Measurements from ENCODE around the gene PLA2G5. TPM values are rescaled to one million over a fixed set of nuclear protein-coding genes. Genes with fewer than 3 reads are reported as not detected.

Gene PLA2G5
- total RNA-seq, 2 donors from 2014 or later, result not detected

DNA sequence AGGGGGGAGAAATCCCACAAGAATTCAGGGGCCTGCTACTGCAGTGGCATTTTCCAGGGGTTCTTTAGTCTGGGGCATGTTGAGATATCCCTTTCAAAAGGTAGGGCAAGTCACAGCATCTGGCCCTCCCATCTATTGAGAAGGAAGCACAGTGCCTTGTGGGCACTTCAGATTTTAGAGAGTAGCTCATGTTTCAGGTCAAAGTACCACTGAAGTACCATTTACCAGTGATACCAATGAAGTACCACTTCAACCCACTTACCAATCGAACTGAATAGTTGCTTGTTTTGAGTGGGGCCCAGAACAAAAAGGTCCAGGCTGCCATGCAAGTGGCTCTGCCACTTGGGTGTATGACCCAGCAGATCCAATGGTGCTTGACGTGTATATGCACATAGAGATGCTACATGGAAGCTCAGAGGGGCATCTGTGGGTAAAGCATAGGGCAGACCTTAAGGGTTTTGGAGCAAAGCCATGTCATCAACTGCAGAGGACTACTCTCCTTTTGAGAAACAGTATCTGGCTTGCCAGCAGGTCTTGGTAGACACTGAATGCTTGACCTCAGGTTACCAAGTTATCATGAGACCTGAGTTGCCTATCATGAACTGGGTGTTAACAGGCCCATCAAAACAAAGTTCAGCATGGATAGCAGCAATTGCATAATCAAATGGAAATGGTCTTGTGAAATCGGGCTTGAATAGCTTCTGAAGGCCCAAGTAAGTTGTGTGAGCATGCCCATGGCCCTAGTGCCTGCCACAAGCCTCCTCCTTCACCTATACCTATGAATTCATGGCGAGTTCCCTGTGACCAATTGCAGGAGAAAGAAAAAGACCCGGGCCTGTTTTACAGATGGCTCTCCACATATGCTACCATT, 25.8 kb downstream of the PLA2G5 start:
- H3K27ac Mint-ChIP-seq, result no peak overlapping the region
- peaks cover 37% of the 10 kb centered on the region for H3K9me3 Mint-ChIP-seq
- peaks cover 3% of the 10 kb centered on the region for H3K36me3 Mint-ChIP-seq (ENCODE audit: low read depth)
- H3K4me3 Mint-ChIP-seq, result no peak overlapping the region
- DNase-seq, result no peak
- Histone ChIP-seq H3K9me3 (ENCODE audit: control insufficient read depth, low read length) (peaks cover 23% of the 10 kb centered on the region), H3K9ac (ENCODE audit: extremely low read depth, low read length, poor library complexity, severe bottlenecking) (no peak overlapping the region), H3K4me1 (ENCODE audit: control insufficient read depth, insufficient read depth, low read length) (no peaks in the 10 kb centered on the region), H3K27me3 (ENCODE audit: control insufficient read depth, insufficient read depth, low read length, poor library complexity, severe bottlenecking) (peaks cover 10% of the 10 kb centered on the region), H3K36me3 (ENCODE audit: control insufficient read depth, insufficient read depth, low read length) (no peaks in the 10 kb centered on the region), H3K27ac (ENCODE audit: low read depth, low read length) (no peak overlapping the region), H3K4me3 (ENCODE audit: low read length) (no peak overlapping the region)
- TF ChIP-seq, protein P1, sequence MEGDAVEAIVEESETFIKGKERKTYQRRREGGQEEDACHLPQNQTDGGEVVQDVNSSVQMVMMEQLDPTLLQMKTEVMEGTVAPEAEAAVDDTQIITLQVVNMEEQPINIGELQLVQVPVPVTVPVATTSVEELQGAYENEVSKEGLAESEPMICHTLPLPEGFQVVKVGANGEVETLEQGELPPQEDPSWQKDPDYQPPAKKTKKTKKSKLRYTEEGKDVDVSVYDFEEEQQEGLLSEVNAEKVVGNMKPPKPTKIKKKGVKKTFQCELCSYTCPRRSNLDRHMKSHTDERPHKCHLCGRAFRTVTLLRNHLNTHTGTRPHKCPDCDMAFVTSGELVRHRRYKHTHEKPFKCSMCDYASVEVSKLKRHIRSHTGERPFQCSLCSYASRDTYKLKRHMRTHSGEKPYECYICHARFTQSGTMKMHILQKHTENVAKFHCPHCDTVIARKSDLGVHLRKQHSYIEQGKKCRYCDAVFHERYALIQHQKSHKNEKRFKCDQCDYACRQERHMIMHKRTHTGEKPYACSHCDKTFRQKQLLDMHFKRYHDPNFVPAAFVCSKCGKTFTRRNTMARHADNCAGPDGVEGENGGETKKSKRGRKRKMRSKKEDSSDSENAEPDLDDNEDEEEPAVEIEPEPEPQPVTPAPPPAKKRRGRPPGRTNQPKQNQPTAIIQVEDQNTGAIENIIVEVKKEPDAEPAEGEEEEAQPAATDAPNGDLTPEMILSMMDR (conservative IDR thresholded peaks at IDR 0.05), result no peak
- WGBS, 2 experiments (ENCODE audit: insufficient coverage in 1 of 2, insufficient read length in 1 of 2), result 69 to 79% methylated on average over 3 to 5 of the region's 5 CpGs
- H3K4me1 Mint-ChIP-seq, result no peaks in the 10 kb centered on the region
- H3K27me3 Mint-ChIP-seq (ENCODE audit: insufficient read depth), result peaks cover 15% of the 10 kb centered on the region

DNA sequence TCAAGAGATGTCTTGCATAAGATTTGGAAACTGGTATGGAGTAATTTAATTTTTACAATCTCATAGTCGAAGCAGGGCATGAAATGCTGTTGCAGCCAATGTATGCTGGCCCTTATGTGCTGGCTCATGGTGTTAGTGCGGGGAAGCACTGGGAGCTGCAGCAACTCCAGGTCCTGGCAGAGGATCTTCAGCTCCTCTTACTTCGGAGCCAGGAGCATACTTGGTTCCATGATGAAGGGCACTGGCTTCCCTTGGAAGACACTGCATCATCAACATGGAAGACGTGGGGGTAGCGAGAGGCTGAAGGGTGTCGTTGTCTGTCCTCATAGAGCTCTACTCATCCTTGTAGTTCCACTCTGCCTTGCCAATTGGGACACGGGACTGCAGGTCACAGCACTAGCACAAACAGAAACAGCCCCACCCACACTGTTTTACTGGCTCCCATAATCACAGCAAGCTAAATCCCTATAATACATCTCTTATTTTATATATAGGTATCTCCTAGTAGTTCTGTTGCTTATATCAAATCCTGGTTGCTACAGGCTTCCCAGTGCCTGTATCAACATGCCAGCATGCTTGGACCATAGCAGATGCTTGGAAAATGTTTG, 26.9 kb downstream of the PLA2G5 start:
- DNase-seq, result no peak
- no peaks in the 10 kb centered on the region for H3K4me1 ChIP-seq (ENCODE audit: control insufficient read depth, insufficient read depth, low read length)
- no peak overlapping the region for H3K27ac Mint-ChIP-seq
- TF ChIP-seq, protein P1 (conservative IDR thresholded peaks at IDR 0.05), result no peak
- H3K9me3 ChIP-seq (ENCODE audit: control insufficient read depth, low read length), result peaks cover 23% of the 10 kb centered on the region
- no peak overlapping the region for H3K4me3 Mint-ChIP-seq
- 84 to 90% methylated on average over 6 to 7 of the region's 7 CpGs for WGBS, 2 experiments (ENCODE audit: insufficient coverage in 1 of 2, insufficient read length in 1 of 2)
- peaks cover 10% of the 10 kb centered on the region for H3K27me3 ChIP-seq (ENCODE audit: control insufficient read depth, insufficient read depth, low read length, poor library complexity, severe bottlenecking)
- H3K4me1 Mint-ChIP-seq, result no peaks in the 10 kb centered on the region
- no peaks in the 10 kb centered on the region for H3K36me3 ChIP-seq (ENCODE audit: control insufficient read depth, insufficient read depth, low read length)
- H3K9ac ChIP-seq (ENCODE audit: extremely low read depth, low read length, poor library complexity, severe bottlenecking), result no peak overlapping the region
- peaks cover 14% of the 10 kb centered on the region for H3K27me3 Mint-ChIP-seq (ENCODE audit: insufficient read depth)
- no peak overlapping the region for H3K4me3 ChIP-seq (ENCODE audit: low read length)
- H3K9me3 Mint-ChIP-seq, result peaks cover 37% of the 10 kb centered on the region
- peaks cover 3% of the 10 kb centered on the region for H3K36me3 Mint-ChIP-seq (ENCODE audit: low read depth)
- no peak overlapping the region for H3K27ac ChIP-seq (ENCODE audit: low read depth, low read length)

DNA sequence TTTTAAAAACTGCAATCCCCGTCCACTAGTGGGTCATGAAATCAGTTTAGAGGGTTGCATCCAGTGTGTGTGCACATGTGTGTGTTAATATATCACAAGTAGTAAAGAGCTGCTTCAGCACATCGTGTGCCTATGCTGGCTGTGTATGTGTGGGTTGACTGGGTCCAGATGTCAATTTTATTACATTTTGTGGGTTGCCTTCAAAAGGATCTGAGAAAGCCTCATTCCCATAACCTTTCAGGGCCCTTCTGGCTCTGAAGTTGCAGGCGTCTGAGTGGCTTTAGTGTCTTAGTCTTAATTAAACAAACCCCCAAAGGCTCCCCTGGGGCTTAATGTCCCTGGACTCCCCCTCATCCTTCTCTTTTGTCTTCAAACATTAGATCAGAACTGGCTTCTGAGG, 29.5 kb downstream of the PLA2G5 start:
- no peaks in the 10 kb centered on the region for H3K27me3 ChIP-seq (ENCODE audit: control insufficient read depth, insufficient read depth, low read length, poor library complexity, severe bottlenecking)
- Mint-ChIP-seq H3K4me1 (no peaks in the 10 kb centered on the region), H3K27me3 (ENCODE audit: insufficient read depth) (no peaks in the 10 kb centered on the region), H3K4me3 (no peak overlapping the region), H3K36me3 (ENCODE audit: low read depth) (peaks cover 3% of the 10 kb centered on the region), H3K9me3 (peaks cover 37% of the 10 kb centered on the region), H3K27ac (no peak overlapping the region)
- H3K9me3 ChIP-seq (ENCODE audit: control insufficient read depth, low read length), result peaks cover 23% of the 10 kb centered on the region
- no peak overlapping the region for H3K27ac ChIP-seq (ENCODE audit: low read depth, low read length)
- TF ChIP-seq, protein P1 (conservative IDR thresholded peaks at IDR 0.05), result no peak
- H3K4me1 ChIP-seq (ENCODE audit: control insufficient read depth, insufficient read depth, low read length), result no peaks in the 10 kb centered on the region
- H3K36me3 ChIP-seq (ENCODE audit: control insufficient read depth, insufficient read depth, low read length), result no peaks in the 10 kb centered on the region
- DNase-seq, result no peak
- WGBS, 2 experiments (ENCODE audit: insufficient coverage in 1 of 2, insufficient read length in 1 of 2), result 86 to 100% methylated on average over 1 to 3 of the region's 3 CpGs
- H3K9ac ChIP-seq (ENCODE audit: extremely low read depth, low read length, poor library complexity, severe bottlenecking), result no peak overlapping the region
- H3K4me3 ChIP-seq (ENCODE audit: low read length), result no peak overlapping the region

Measured in endodermal cell (in vitro differentiated cells).